Measurements from ENCODE around the gene TIGD1. TPM values are rescaled to one million over a fixed set of nuclear protein-coding genes. Genes with fewer than 3 reads are reported as not detected.

The TIGD1 gene
- total RNA-seq, 2 donors from 2014 or later = 3.6 to 4.2 TPM

DNA sequence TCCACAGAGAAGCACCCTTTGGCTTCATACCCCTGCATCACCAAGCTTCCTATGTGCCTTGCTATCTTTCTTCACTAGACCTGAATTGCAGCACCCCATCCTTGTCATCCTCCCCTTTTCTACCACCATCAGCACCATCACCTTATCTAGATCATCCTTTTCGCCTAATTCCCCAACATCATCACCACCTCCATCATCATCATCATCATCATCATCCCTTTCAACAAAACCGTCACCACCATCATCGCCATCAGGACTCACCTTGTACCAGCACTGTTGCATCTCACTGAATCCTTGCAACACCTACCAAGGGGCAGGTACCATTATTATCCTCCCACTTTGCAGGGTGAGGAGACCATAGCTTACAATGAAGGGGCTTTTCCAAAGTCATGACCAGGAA is 51.9 kb downstream of the TIGD1 start:
- no peaks in the 10 kb centered on the region for H3K36me3 ChIP-seq (replicated peaks in 1 of 2; ENCODE audit: insufficient read depth in 1 of 2, low read depth in 2 of 2)
- 86 to 92% methylated on average over 3 of the region's 3 CpGs for WGBS, 2 donors
- ATAC-seq = no peak

More for the DNA sequence above, 51.9 kb downstream of the TIGD1 start:
- intact Hi-C loops (cut with DNase I) = no loop called here
- Histone ChIP-seq H3K4me3 (no peak overlapping the region), H3K9me3 (no peaks in the 10 kb centered on the region), H3K27me3 (peaks cover 0 to 3% of the 10 kb centered on the region in 2 donors), H3K4me1 (peaks cover 22% of the 10 kb centered on the region), H3K27ac (no peak overlapping the region)
- no peak for DNase-seq
- TF ChIP-seq CTCF (IDR thresholded peaks at IDR 0.05) (no peak), POLR2A (IDR thresholded peaks at IDR 0.05) (no peak)

Other genes with a start within 250 kb of the TIGD1 start
- under 1 TPM in 1 of 2 donors, not detected in 1; 0.52 TPM for gene ALPP, start 171.8 kb downstream of the TIGD1 start, total RNA-seq
- not detected for gene ALPG, start 143.7 kb downstream of the TIGD1 start, total RNA-seq
- gene ALPI, start 94.4 kb downstream of the TIGD1 start, total RNA-seq = not detected
- under 1 TPM in 1 of 2 donors, not detected in 1; 0.26 TPM for gene ECEL1, start 62.7 kb downstream of the TIGD1 start, total RNA-seq
- not detected for gene PRSS56, start 30.2 kb downstream of the TIGD1 start, total RNA-seq
- not detected for gene CHRND, start 24.4 kb downstream of the TIGD1 start, total RNA-seq
- not detected for gene CHRNG, start 10.9 kb downstream of the TIGD1 start, total RNA-seq
- 10 to 100 TPM; 12.2 to 17.4 TPM for gene EIF4E2, start 132 bp upstream of the TIGD1 start, total RNA-seq
- 1 to 10 TPM; 4.0 to 4.4 TPM for gene EFHD1, start 83.0 kb upstream of the TIGD1 start, total RNA-seq
- gene GIGYF2, start 146.8 kb upstream of the TIGD1 start, total RNA-seq = 100 to 1,000 TPM in 1 of 2 donors, 10 to 100 TPM in 1; 66.2 to 107 TPM
- gene KCNJ13, start 226.0 kb upstream of the TIGD1 start, total RNA-seq = not detected

Data from body of pancreas (tissue), 4 donors.